GM21423 (cell line): ENCODE data around the gene PASD1.
"Not testable (repeated sequence)": the region's sequence is repeated elsewhere in the genome, so short reads cannot be mapped to it uniquely, and the experiment has no call there.

Source experiments
- ATAC-seq: cut with Tn5 transposase; IDR thresholded peaks from one replicate; pipeline ENCODE4 v1.9.1; 2021; ENCODE audit warnings: mild to moderate bottlenecking, moderate library complexity; ENCODE audit not compliant: unreplicated experiment

PASD1 gene

GRCh38 chrX:151621422-151621821 is 57.9 kb downstream of the PASD1 start:
- ATAC-seq: no peak

GRCh38 chrX:151624677-151625076 is 61.2 kb downstream of the PASD1 start:
- no peak for ATAC-seq

- no peak for ATAC-seq
These were observed 68.3 kb downstream of the PASD1 start for GRCh38 chrX:151631822-151632221.

- ATAC-seq: no peak
These were observed 69.7 kb downstream of the PASD1 start for GRCh38 chrX:151633157-151633556.

- no peak for ATAC-seq
These were observed 71.5 kb downstream of the PASD1 start for GRCh38 chrX:151634937-151635336.

GRCh38 chrX:151641564-151641963 is 78.1 kb downstream of the PASD1 start:
- no peak for ATAC-seq

GRCh38 chrX:151675121-151675746 is 111.8 kb downstream of the PASD1 start:
- ATAC-seq: no peak

GRCh38 chrX:151676196-151676595 is 112.7 kb downstream of the PASD1 start:
- ATAC-seq: no peak

- no peak for ATAC-seq
These were observed 116.4 kb downstream of the PASD1 start for GRCh38 chrX:151679798-151680402.

- ATAC-seq: peak; percentile 83
These were observed 117.3 kb downstream of the PASD1 start for GRCh38 chrX:151680805-151681204.

GRCh38 chrX:151687635-151688034 is 124.2 kb downstream of the PASD1 start:
- no peak for ATAC-seq

- ATAC-seq: no peak
These were observed 125.2 kb downstream of the PASD1 start for GRCh38 chrX:151688695-151689094.

GRCh38 chrX:151692825-151693224 is 129.3 kb downstream of the PASD1 start:
- ATAC-seq: no peak

- ATAC-seq: no peak
These were observed 130.6 kb downstream of the PASD1 start for GRCh38 chrX:151694121-151694520.

GRCh38 chrX:151694661-151695582 is 131.4 kb downstream of the PASD1 start, which contains the start of gene PRRG3:
Gene PRRG3 (plus strand): TSS chrX:151695458. CDS start chrX:151698815, 3,357 bp downstream.
- no peak for ATAC-seq

- ATAC-seq: no peak
These were observed 132.3 kb downstream of the PASD1 start for GRCh38 chrX:151695583-151696340.

GRCh38 chrX:151697082-151697481 is 133.6 kb downstream of the PASD1 start:
- ATAC-seq: not testable (repeated sequence)

GRCh38 chrX:151697522-151697921 is 134.0 kb downstream of the PASD1 start:
- ATAC-seq: no peak

GRCh38 chrX:151698485-151698884 is 135.0 kb downstream of the PASD1 start:
- ATAC-seq: no peak

- ATAC-seq: no peak
These were observed 136.3 kb downstream of the PASD1 start for GRCh38 chrX:151699746-151700145.

GRCh38 chrX:151700581-151700980 is 137.1 kb downstream of the PASD1 start:
- ATAC-seq: no peak
